Stomach smooth muscle (tissue), 2 donors: ENCODE data around the gene LCN6.
"Not testable (repeated sequence)": the region's sequence is repeated elsewhere in the genome, so short reads cannot be mapped to it uniquely, and the experiment has no call there.

Experiments
- H3K27ac ChIP-seq: one replicate; pipeline ENCODE4 v1.7.0; 2013; ENCODE audit warnings: mild to moderate bottlenecking, low read length, inconsistent platforms
- H3K27me3 ChIP-seq, 2 donors: one replicate each; pipeline ENCODE4 v1.7.0; 2013; ENCODE audit warnings: low read length in 2 of 2; ENCODE audit not compliant: insufficient read depth in 2 of 2, control insufficient read depth in 1 of 2
- H3K36me3 ChIP-seq, 2 donors: one replicate each; pipeline ENCODE4 v1.7.0; 2013; ENCODE audit warnings: low read length in 2 of 2; ENCODE audit not compliant: control insufficient read depth in 2 of 2, insufficient read depth in 2 of 2
- H3K4me1 ChIP-seq: one replicate; pipeline ENCODE4 v1.7.0; 2013; ENCODE audit warnings: low read length; ENCODE audit not compliant: control insufficient read depth, insufficient read depth
- H3K4me3 ChIP-seq, 2 donors: one replicate each; pipeline ENCODE4 v1.7.0; 2013; ENCODE audit warnings: low read length in 2 of 2
- H3K9ac ChIP-seq, 2 donors: one replicate each; pipeline ENCODE4 v1.7.0; 2013; ENCODE audit warnings: low read length in 2 of 2, mild to moderate bottlenecking in 1 of 2
- H3K9me3 ChIP-seq, 2 donors: one replicate each; pipeline ENCODE4 v1.7.0; 2013; ENCODE audit warnings: low read length in 2 of 2; ENCODE audit not compliant: control insufficient read depth in 2 of 2
- donor health status: healthy.
- donor health status: Pancreatic carcinoma.

LCN6 gene

GRCh38 chr9:136748201-136748600, at the start of gene LCN6:
Gene LCN6, minus strand, starts transcription at chr9:136748525. Its CDS starts 42 bp downstream, at chr9:136748483.
- H3K9me3 ChIP-seq = no peaks in the 10 kb centered on the region
- no peaks in the 10 kb centered on the region for H3K4me1 ChIP-seq
- H3K36me3 ChIP-seq = no peaks in the 10 kb centered on the region
- H3K4me3 ChIP-seq = no peak within 1 kb of the TSS
- H3K27ac ChIP-seq = no peak within 1 kb of the TSS
- H3K9ac ChIP-seq = no peak within 1 kb of the TSS
- peaks cover 4 to 10% of the 10 kb centered on the region in 2 donors for H3K27me3 ChIP-seq

- not testable (repeated sequence) for H3K27ac ChIP-seq, H3K4me3 ChIP-seq, H3K9ac ChIP-seq, H3K9me3 ChIP-seq, H3K36me3 ChIP-seq
- Histone ChIP-seq H3K4me1 (peaks cover 27% of the 10 kb centered on the region), H3K27me3 (peaks cover 43 to 44% of the 10 kb centered on the region in 2 donors)
These were observed 48.5 kb upstream of the LCN6 start for GRCh38 chr9:136796775-136797347.

GRCh38 chr9:136796238-136796774, 48.0 kb upstream of the LCN6 start, which contains the start of gene CCDC183:
Gene CCDC183, plus strand, starts transcription at chr9:136796338. Its CDS starts 60 bp downstream, at chr9:136796398.
- Histone ChIP-seq H3K27me3 (peaks cover 38 to 41% of the 10 kb centered on the region in 2 donors), H3K9ac (no peak within 1 kb of the TSS), H3K27ac (no peak within 1 kb of the TSS), H3K4me3 (no peak within 1 kb of the TSS), H3K4me1 (peaks cover 32% of the 10 kb centered on the region), H3K36me3 (no peaks in the 10 kb centered on the region), H3K9me3 (no peaks in the 10 kb centered on the region)

DNA sequence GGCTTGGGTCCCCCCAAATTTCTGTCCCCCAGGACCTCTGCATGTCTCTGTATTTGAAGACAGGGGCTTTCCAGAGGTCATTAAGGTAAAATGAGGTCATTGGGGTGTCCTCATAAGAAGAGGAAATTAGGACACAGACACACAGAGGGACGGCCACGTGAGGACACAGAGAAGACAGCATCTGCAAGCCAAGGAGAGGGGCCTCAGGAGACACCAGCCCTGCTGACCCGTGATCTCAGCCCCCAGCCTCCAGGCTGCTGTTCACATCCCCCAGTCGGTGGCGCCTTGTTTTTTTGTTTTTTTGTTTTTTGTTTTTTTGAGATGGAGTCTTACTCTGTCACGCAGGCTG, 46.6 kb upstream of the LCN6 start:
- H3K4me3 ChIP-seq = no peak overlapping the region
- H3K9me3 ChIP-seq = no peaks in the 10 kb centered on the region
- H3K27me3 ChIP-seq = peaks cover 27 to 31% of the 10 kb centered on the region in 2 donors
- H3K27ac ChIP-seq = no peak overlapping the region
- H3K9ac ChIP-seq = no peak overlapping the region
- H3K36me3 ChIP-seq = no peaks in the 10 kb centered on the region
- H3K4me1 ChIP-seq = peaks cover 27% of the 10 kb centered on the region

GRCh38 chr9:136794281-136794999, 46.1 kb upstream of the LCN6 start:
- H3K9me3 ChIP-seq = no peaks in the 10 kb centered on the region
- H3K27me3 ChIP-seq = peaks cover 22 to 25% of the 10 kb centered on the region in 2 donors
- no peak overlapping the region for H3K4me3 ChIP-seq
- H3K27ac ChIP-seq = no peak overlapping the region
- peaks cover 22% of the 10 kb centered on the region for H3K4me1 ChIP-seq
- H3K36me3 ChIP-seq = no peaks in the 10 kb centered on the region
- no peak overlapping the region for H3K9ac ChIP-seq

DNA sequence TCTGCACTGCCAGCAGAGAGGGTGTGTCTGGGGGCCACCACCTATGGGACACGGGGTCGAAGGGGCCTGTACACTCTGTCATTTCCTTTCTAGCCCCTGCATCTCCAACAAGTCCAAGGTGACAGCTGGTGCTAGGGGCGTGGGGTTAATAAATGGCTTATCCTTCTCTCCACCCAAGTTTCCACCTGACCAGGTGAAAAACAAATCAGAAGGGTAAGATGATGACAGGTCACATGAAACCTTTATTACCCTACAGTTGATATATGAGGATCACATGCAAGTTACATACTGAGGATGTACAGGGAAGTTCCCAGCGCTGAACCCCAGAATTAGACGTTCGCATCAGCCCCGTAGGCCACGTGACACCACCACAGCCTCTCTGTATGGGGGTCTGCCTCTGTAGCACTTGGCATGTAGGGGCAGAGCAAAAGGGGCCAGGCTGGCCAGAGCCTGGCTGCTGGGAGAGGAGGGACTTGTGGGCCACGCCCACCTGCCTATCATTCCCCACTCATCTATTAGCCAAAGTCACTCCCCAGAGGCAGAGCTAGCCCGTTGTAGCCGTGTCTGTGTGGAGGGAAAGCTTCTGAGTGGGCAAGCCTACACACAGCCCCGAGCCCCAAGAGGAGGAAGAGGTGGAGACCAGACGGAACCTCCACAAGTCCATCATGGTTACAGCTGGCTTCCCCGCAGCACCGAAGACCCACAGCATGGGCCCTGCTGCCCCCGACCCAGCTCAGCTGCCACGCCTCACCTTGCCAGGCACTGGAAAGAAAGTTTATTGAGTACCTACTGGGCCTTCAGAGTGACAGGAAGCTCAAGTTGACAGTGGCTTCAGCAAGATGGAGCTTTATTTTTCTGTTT, 45.0 kb upstream of the LCN6 start:
- H3K4me3 ChIP-seq = no peak overlapping the region
- H3K36me3 ChIP-seq = no peaks in the 10 kb centered on the region
- peaks cover 21% of the 10 kb centered on the region for H3K4me1 ChIP-seq
- H3K27me3 ChIP-seq = peaks cover 11 to 15% of the 10 kb centered on the region in 2 donors
- H3K9ac ChIP-seq = no peak overlapping the region
- no peaks in the 10 kb centered on the region for H3K9me3 ChIP-seq
- no peak overlapping the region for H3K27ac ChIP-seq

DNA sequence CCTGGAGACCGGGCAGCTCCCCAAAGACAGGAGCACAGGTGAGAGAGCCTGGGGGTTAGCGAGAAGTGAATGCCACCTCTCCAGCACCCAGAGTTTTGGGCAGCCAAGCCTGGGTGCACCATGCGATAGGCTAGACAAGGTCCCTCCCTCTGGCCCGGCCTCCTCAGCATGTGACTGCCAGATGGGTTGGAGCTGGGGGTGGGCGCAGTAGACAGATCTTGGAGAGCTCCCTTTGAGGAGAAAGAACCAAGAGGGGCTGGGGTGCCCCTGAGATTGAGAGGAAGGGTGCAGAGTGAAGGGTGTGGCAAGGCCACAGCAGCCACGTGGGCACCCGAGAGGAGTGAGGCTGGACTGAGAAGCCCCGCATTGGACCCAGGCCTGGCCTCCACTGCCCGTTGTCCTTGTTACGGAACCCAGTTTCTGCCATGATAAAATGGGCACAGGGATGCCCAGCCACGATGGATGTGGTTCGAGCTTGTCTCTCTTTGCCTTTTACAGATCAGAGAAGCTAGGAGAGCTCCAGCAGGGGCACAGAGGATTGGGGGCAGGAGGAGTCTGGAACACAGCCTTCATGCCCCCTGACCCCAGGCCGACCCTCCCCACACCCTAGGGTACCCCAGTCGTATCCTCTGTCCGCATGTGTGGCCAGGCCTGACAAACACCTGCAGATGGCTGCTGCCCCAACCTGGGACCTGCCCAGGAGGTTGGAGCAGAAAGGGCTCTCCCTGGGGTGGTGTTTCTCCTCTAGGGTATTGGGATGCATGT, 44.2 kb upstream of the LCN6 start:
- H3K36me3 ChIP-seq = no peaks in the 10 kb centered on the region
- H3K4me3 ChIP-seq = peak overlapping the region; percentile 88 to 90
- peaks cover 21% of the 10 kb centered on the region for H3K4me1 ChIP-seq
- H3K9ac ChIP-seq = no peak overlapping the region
- H3K27me3 ChIP-seq = peaks cover 9 to 10% of the 10 kb centered on the region in 2 donors
- H3K9me3 ChIP-seq = no peaks in the 10 kb centered on the region
- H3K27ac ChIP-seq = no peak overlapping the region

DNA sequence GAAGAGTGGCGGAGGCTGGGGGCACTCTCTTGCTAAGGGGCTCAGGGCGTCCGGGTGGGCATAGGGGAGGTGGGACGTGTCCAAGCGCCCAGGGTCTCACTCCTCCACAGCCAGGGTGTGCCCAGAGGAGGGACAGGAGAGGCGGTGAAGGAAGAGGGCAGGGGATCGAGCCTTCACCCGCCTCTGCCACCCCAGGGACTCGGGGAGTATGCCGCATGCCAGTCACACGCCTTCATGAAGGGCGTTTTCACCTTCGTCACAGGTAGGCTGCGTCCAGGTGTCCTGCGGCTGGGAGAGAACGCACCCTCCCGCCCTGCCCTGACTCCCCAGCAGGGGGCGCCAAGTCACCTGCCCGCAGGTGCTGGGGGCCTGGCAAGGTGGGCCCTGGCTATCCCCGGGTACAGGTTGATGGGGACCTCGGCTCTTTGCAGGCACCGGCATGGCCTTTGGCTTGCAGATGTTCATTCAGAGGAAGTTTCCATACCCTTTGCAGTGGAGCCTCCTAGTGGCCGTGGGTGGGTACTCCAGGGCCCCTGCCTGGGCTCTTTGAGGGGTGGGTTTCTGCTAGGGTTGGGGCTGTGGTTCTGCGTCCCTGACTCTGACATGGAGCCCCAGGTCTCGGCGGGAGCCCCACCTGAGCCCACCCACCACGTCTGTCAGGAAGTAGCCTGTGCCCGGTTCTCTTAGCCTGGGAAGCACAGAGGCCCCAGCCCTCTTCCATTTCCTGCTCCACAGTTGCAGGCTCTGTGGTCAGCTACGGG, 43.4 kb upstream of the LCN6 start:
- H3K4me1 ChIP-seq = peaks cover 21% of the 10 kb centered on the region
- peaks cover 5 to 7% of the 10 kb centered on the region in 2 donors for H3K27me3 ChIP-seq
- H3K4me3 ChIP-seq = peak overlapping the region; percentile 88 to 90
- H3K9ac ChIP-seq = peak overlapping the region; percentile 80 to 83
- H3K27ac ChIP-seq = peak overlapping the region; percentile 76
- no peaks in the 10 kb centered on the region for H3K36me3 ChIP-seq
- no peaks in the 10 kb centered on the region for H3K9me3 ChIP-seq

DNA sequence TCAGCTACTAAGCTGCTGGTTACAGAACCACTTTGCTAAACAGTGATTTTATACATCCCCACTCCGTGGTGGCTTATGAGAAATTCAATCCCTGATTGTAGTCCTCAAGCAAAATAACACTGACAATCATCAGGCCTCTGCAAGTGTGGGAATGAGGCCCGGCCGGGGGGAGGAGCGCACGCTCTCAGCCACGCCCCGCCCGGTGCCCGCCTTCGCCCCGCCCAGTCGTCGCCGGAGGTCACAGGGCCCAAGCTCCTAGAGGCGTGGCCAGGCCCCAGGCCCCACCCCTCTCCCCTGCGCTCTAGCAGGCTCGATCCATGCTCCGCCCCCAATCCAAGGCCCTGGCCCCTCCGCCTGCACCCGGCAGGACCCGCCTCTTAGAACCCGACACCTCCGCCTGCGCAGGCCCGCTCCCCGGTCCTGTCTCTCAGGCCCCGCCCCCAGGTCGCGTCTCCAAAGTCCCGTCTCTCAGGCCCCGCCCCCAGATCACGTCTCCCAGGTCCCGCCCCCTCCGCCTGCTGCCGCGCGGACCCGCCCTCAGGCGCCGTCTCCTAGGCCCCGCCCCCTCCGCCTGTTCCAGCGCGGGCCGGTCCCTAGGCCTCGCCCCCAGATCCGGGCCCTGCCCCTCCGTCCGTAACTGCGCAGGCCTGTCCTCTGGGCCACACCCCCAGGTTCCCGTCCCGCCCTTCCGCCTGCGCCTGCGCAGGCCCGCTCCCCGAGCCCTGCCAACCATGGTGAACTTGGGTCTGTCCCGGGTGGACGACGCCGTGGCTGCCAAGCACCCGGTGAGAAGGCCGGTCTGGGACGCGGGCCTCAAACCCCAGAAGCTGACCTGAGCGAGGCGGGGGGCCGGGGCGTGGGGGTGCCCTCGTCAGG, 42.6 kb upstream of the LCN6 start, which contains the start of gene TMEM141:
TSS of gene TMEM141 (plus strand) at position 705 of the 876 bp plus-strand sequence. CDS start at position 732, 27 bp downstream.
- Histone ChIP-seq H3K4me3 (peak within 1 kb of the TSS; percentile 88 to 90), H3K36me3 (no peaks in the 10 kb centered on the region), H3K27ac (peak within 1 kb of the TSS; percentile 76), H3K9me3 (no peaks in the 10 kb centered on the region), H3K27me3 (no peaks in the 10 kb centered on the region), H3K9ac (peak within 1 kb of the TSS; percentile 80 to 83), H3K4me1 (peaks cover 21% of the 10 kb centered on the region)
